Fibroblast of villous mesenchyme (primary cell): ENCODE results near the gene RBM6. TPM values are rescaled to one million over a fixed set of nuclear protein-coding genes. Genes with fewer than 3 reads are reported as not detected.

ENCODE experiments used
- DNase-seq: peaks from one replicate; pipeline ENCODE4 v3.0.0-alpha.2; 2010; ENCODE audit warnings: low read depth
- H3K4me3 ChIP-seq: 2 replicates; pipeline ENCODE4 v1.5.1; 2011; ENCODE audit warnings: low read depth, mild to moderate bottlenecking, low read length
- total RNA-seq: library from RNA; depleted of rRNA; stranded (reverse); fragments of >200 nt; gene quantifications from 2 replicates; pipeline ENCODE4 v1.2.3, GENCODE V29; 2012
- TF ChIP-seq, protein P1 (sequence below): IDR thresholded peaks from 2 replicates; pipeline ENCODE4 v1.5.1; 2012; ENCODE audit warnings: low read depth, mild to moderate bottlenecking, low read length; ENCODE audit not compliant: insufficient read depth

The RBM6 gene
- total RNA-seq, 1 donor, result 61.7 TPM

DNA sequence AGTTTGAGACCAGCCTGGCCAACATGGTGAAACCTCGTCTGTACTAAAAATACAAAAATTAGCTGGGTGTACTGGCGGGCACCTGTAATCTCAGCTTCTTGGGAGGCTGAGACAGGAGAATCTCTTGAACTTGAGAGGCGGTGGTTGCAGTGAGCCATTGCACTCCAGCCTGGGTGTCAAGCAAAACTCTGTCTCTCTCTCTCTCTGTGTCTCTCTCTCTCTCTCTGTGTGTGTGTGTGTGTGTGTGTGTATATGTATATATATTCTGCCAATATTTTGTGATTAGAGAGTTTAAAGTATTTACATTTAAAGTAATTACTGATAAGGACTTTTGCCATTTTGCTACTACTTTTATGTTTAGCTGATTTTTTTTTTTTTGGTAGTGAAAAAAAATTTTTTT, 15.7 kb downstream of the RBM6 start:
- TF ChIP-seq, protein P1, sequence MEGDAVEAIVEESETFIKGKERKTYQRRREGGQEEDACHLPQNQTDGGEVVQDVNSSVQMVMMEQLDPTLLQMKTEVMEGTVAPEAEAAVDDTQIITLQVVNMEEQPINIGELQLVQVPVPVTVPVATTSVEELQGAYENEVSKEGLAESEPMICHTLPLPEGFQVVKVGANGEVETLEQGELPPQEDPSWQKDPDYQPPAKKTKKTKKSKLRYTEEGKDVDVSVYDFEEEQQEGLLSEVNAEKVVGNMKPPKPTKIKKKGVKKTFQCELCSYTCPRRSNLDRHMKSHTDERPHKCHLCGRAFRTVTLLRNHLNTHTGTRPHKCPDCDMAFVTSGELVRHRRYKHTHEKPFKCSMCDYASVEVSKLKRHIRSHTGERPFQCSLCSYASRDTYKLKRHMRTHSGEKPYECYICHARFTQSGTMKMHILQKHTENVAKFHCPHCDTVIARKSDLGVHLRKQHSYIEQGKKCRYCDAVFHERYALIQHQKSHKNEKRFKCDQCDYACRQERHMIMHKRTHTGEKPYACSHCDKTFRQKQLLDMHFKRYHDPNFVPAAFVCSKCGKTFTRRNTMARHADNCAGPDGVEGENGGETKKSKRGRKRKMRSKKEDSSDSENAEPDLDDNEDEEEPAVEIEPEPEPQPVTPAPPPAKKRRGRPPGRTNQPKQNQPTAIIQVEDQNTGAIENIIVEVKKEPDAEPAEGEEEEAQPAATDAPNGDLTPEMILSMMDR, result no peak

DNA sequence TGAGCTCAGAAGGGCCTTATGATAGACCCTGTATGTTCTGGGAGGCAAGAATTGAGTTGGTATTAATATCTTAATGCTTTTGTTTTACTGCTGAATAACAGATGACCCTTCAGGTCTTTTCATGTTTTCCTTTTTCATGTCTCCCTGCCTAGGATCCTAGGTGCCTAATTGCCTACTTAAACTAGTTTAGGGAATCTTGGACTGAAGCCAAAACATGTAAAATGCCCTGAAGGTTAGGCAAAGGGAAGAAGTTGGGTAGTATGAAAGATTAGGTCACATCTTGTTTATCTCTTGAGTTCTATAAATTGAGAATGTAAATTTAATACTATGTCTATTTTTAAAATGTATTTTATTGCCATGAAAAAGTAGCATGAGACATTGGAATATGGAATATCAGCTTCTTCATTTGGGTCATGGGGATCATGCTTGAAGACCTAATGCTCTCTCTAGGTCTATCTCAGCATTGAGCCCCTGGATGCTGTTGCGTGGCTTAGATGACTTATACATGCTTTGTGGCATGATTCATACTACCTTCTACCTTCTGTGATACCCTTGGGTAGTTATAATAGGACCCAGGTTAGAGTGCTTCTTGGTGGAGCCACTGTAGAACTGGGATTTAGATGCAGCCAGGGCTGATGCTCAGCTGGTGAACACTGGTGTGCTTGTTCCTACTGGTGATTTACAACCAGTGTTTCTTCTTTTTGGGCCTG, 26.4 kb downstream of the RBM6 start:
- TF ChIP-seq, protein P1, result no peak
- no peak overlapping the region for H3K4me3 ChIP-seq
- no peak for DNase-seq

More for the DNA sequence above, 15.7 kb downstream of the RBM6 start:
- no peak for DNase-seq
- H3K4me3 ChIP-seq, result no peak overlapping the region

DNA sequence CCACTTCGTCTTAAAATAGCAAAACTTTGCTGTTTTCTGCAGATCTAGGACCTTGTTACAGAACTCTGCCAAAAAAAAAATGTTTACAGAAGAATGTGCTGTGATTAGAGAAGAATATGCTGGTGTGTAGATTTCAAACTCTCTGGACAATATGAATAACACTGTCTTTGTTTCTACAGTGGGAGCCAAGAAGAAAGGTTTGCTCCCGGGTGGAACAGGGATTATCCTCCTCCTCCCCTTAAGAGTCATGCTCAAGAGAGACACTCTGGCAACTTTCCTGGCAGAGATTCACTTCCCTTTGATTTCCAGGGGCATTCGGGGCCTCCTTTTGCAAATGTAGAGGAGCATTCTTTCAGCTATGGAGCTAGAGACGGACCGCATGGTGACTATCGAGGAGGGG, 27.3 kb downstream of the RBM6 start:
- H3K4me3 ChIP-seq, result no peak overlapping the region
- TF ChIP-seq, protein P1, result no peak
- DNase-seq, result no peak

DNA sequence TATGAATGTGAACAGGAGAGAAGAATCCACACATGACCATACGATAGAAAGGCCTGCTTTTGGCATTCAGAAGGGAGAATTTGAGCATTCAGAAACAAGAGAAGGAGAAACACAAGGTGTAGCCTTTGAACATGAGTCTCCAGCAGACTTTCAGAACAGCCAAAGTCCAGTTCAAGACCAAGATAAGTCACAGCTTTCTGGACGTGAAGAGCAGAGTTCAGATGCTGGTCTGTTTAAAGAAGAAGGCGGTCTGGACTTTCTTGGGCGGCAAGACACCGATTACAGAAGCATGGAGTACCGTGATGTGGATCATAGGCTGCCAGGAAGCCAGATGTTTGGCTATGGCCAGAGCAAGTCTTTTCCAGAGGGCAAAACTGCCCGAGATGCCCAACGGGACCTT, 28.4 kb downstream of the RBM6 start:
- no peak overlapping the region for H3K4me3 ChIP-seq
- no peak for DNase-seq
- TF ChIP-seq, protein P1, result no peak

DNA sequence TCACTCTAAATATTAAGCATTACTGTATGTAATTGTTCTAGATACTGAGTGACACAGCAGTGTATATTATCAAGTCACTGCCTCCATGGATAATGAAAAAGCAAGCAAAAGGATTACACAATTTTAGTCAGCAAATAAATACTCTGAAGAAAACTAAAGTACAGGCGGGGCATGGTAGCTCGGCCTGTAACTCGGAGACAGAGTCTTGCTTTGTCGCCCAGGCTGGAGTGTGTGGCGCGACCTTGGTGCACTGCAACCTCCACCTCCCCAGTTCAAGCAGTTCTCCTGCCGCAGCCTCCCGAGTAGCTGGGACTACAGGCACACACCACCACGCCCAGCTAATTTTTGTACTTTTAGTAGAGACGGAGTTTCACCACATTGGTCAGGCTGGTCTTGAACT, 32.7 kb downstream of the RBM6 start:
- no peak overlapping the region for H3K4me3 ChIP-seq
- DNase-seq, result no peak
- TF ChIP-seq, protein P1, result no peak

DNA sequence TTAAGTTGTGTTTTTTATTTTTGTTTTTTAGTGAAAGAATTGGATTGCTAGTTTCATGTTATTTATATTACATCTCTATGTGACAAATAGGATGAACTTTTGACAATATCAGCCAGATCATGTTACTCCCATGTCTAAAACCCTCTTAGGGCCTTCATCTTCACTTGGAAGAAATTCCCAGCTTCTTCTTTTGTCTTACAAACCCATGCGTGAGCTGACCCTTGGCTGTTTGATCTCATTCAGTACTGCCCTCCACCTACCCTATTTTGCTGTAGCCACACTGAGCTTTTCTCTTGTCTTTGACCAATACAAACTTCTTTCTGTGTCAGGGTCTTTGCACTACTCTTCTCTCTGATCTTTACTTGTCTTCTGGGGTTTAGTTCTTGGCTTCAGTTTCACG, 37.0 kb downstream of the RBM6 start:
- no peak overlapping the region for H3K4me3 ChIP-seq
- TF ChIP-seq, protein P1, result no peak
- no peak for DNase-seq

DNA sequence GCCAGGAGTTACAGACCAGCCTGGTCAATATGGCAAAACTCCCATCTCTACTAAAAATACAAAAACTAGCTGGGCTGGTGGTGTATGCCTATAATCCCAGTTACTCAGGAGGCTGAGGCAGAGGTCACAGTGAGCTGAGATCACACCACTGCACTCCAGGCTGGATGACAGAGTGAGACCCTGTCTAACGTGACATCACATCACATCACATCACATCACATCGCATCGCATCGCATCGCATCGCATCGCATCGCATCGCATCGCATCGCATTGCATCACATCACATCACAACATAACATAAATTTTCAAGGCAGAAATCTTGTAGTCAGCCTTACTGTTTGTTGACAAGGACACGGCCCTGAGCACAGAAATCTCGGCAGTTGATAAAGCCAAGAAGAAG, 44.4 kb downstream of the RBM6 start:
- no peak for DNase-seq
- TF ChIP-seq, protein P1, result no peak
- no peak overlapping the region for H3K4me3 ChIP-seq
